Right hindlimb (tissue), 1 donor: Measurements from ENCODE around the gene SRRM2.

Source experiments
- DNase-seq: peaks from one replicate; pipeline ENCODE4 v3.0.0-alpha.2; 2018

Gene SRRM2

DNA sequence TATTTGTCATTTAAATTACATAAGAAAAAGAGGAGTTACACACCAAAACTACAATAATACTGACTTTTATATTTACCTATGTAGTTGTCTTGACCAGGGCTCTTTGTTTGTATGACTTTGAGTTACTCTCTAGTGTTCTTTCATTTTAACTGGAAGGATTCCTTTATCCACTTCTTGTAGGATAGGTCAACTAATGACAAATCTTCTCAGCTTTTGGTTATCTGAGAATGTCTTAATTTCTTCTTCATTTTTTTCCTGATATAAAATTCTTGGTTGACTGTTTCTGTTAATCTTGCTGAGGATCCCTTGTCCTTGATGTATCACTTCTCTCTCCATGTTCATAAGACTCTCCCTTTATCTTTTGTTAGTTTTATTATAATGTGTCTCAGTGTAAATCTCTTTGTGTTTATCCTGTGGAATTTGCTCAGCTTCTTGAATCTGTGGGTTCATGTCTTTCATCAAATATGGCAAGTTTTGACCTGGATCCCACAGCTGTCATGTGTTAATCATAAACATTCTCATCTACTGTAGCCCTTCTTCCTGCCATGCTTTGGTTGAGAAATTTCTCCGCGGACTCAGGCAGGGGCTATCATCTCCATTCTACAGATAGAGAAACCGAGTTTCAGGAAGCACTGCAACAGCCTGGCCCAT lies 51.2 kb downstream of the SRRM2 start:
- no peak for DNase-seq

- peak; percentile 10 for DNase-seq
Measured at GRCh38 chr16:2804728-2805127, 52.3 kb downstream of the SRRM2 start.

- DNase-seq = peak; percentile 6
Measured at GRCh38 chr16:2806286-2806685, 53.8 kb downstream of the SRRM2 start.

DNA sequence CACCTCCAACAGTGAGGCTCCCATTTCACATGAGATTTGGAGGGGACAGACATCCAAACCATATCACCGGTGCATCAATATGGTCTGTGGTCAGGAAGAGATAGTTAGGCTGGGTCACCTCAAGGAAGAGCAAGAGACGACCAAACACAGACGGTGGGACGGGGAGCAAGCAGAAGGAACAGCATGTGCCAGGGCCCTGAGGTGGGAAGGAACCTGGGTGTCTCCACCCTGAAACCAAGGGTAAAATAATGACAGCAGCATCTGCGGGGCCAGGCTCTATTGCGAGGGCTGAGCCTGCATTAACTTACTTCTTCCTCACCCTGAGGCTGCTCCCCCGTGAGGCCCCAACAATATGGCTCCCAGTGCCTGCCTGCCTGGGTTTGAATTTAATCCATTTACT lies 55.7 kb downstream of the SRRM2 start:
- peak; percentile 2 for DNase-seq

DNA sequence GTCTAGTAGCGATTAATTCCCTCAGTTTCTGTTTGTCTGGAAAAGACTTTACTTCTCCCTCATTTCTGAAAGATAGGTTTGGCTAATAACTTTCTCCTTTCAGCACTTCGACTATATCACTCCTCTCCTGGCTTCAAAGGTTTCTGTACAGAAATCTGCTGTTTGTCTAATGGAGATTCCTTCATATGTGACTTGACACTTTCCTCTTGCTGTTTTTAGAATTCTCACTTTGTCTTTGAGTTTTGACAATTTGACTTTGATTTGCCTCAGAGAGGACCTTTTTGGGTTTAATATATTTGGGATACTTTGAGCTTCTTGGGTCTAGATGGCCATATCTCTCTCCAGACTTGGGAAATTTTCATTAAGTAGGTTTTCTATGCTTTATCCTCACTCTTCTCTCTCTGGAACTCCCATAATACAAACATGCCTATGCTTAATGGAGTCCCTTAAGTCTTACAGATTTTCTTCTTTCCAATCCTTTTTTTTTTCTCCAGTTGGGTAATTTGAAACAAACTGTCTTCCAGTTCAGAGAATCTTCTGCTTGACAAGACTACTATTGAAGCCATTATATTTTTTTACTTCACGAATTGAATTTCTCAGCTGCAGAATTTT lies 56.8 kb downstream of the SRRM2 start:
- DNase-seq = no peak

GRCh38 chr16:2810651-2811050 lies 58.2 kb downstream of the SRRM2 start:
- DNase-seq = no peak

GRCh38 chr16:2811703-2812471 lies 59.4 kb downstream of the SRRM2 start:
- DNase-seq = peak; percentile 12

- peak; percentile 12 for DNase-seq
Measured at GRCh38 chr16:2813771-2814221, 61.4 kb downstream of the SRRM2 start.

DNA sequence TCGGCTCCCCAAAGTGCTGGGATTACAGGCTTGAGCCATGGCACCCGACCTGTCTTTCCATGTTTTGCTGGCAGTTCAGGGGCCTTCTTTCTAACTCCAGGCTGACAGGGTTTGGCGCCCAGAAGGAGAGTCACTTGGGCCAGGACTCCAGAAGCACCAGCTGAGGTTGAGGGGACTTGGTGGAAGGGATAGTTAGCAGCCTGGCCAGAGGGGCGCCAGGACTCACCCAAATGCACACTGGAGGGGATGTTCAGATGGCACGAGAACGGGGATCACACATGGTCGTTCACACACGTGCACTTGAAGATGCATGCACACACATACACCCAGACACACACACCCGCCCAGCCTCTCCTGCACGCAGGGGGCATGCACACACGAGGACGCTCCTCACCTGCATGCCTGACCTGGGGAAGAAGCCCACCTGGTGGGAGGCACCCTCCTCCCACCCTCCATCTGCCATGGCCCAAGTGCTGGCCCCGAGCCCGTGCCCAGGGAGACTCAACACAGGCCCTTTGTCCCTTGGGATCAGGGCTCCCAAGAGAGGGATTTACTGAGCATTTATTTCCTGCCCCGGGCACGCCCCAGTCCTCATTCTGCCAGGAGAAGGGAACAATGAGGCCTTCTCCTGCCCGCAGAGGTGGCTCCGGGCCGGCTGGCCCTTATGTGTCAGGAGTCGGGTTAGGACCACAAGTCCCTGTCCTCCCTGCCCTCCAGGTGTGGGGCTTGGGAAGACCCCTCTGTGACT lies 62.3 kb downstream of the SRRM2 start:
- DNase-seq = peak; percentile 9

- DNase-seq = peak; percentile 11
Measured at GRCh38 chr16:2815299-2815771, 62.9 kb downstream of the SRRM2 start.

DNA sequence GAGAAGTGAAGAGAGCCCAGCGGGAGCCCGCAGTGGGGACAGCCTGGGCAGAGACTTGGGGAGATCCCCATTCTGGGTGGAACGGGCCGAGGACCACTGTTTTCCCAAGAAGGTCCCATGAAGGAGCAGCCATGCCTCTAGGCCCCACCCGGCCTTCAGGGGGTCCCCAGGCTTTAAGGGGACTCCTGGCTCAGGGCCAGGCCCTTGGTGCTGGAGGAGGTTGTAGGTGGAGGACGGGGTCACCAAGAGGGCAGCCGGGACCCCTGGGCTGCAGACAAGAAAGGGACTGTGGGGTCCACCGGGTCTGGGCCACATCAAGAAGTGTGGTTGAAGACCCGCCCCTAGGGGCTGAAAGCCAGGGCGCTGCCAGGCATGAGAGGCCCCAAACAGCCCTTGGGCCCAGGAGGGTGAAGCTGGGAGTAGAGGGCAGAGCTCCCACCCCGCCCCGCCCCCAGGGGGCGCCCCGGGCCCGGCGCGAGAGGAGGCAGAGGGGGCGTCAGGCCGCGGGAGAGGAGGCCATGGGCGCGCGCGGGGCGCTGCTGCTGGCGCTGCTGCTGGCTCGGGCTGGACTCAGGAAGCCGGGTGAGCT lies 64.4 kb downstream of the SRRM2 start, which contains the start of gene PRSS21:
TSS of gene PRSS21 (plus strand) at position 487 of the 589 bp plus-strand sequence. CDS start at position 519, 32 bp downstream.
- DNase-seq = peak; percentile 12

DNA sequence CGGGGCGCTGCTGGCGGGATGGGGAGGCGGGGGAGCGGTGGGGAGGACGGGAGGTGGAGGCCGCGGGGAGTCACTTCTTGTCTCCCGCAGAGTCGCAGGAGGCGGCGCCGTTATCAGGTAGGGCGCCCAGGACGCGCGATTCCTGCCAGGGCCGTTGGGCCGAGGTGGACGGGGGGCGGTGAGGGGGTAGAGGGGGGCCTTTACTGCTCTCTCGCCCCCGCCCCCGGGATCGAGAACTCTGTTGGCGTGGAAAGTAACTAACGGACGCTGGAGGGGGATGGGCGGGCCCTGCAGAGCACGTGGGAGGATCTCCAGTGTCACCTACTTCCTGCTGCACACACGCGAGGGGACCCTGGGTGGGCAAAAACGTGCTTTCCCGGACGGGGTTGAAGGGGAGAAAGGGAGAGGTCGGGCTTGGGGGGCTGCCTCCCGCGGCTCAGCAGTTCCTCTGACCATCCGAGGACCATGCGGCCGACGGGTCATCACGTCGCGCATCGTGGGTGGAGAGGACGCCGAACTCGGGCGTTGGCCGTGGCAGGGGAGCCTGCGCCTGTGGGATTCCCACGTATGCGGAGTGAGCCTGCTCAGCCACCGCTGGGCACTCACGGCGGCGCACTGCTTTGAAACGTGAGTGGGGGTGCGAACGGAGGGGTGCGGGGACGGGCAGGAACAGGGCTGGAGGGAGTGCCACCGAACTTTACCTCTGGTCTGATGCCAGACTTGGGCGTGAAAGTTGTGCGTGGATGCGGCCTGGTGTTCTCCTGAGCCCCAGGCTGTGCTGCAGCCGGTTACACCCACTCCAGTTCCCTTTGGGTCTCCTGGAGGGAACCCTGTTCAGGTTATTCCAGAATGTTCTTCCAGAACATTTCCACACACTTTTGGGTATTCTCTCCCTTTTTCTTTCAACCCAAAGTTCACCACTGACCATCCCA lies 65.2 kb downstream of the SRRM2 start:
- DNase-seq = peak; percentile 9

DNA sequence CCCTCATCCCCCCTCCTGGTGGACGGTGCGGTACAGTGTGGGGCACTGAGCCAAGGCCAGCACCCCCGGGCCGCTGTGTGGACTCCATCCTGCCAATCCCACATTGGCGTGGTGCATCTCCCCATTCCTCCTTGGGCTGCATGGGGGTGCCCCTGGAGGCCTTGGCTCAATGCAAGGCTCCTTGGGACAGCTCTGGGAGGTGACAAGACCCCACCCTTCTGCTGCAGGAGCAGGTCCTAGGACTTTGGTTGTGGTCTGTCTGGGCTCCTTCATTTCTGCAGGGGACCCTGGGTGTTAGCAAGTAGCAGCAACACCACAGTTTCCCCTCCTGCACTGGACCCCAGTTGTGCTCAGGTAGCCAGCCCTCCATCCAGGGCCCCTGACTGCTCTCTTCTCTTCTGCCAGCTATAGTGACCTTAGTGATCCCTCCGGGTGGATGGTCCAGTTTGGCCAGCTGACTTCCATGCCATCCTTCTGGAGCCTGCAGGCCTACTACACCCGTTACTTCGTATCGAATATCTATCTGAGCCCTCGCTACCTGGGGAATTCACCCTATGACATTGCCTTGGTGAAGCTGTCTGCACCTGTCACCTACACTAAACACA lies 65.9 kb downstream of the SRRM2 start:
- DNase-seq = peak; percentile 17

- DNase-seq = peak; percentile 9
Measured at GRCh38 chr16:2819179-2819938, 66.9 kb downstream of the SRRM2 start.

- DNase-seq = peak; percentile 14
Measured at GRCh38 chr16:2819939-2820835, 67.7 kb downstream of the SRRM2 start.
